IMR-90 (cell line): ENCODE data around the gene CLEC3B.

ENCODE experiments used
- BHLHE40 ChIP-seq: fragments of 150-350 bp; IDR thresholded peaks from 2 replicates; pipeline ENCODE4 v1.6.1; 2016; ENCODE audit warnings: mild to moderate bottlenecking, low read depth, low read length
- CEBPB ChIP-seq: IDR thresholded peaks from 2 replicates; pipeline ENCODE4 v1.6.1; 2012; ENCODE audit warnings: low read depth, low read length, improper control_type of control experiment
- CHD1 ChIP-seq: IDR thresholded peaks from 2 replicates; pipeline ENCODE4 v1.6.1; 2012; ENCODE audit warnings: low read depth, low read length, improper control_type of control experiment
- CTCF ChIP-seq: conservative IDR thresholded peaks from 2 replicates; pipeline ENCODE4 v1.5.1; 2012; ENCODE audit warnings: mild to moderate bottlenecking, low read depth, low read length, improper control_type of control experiment
- MAZ ChIP-seq: IDR thresholded peaks from 2 replicates; pipeline ENCODE4 v1.6.1; 2012; ENCODE audit warnings: low read depth, mild to moderate bottlenecking, low read length, improper control_type of control experiment, moderate library complexity, borderline replicate concordance
- MXI1 ChIP-seq: IDR thresholded peaks from 2 replicates; pipeline ENCODE4 v1.6.1; 2012; ENCODE audit warnings: low read depth, mild to moderate bottlenecking, low read length, moderate library complexity, borderline replicate concordance
- POLR2A ChIP-seq: IDR thresholded peaks from 2 replicates; pipeline ENCODE4 v1.6.1; 2012; ENCODE audit warnings: mild to moderate bottlenecking, low read depth, low read length
- RAD21 ChIP-seq: IDR thresholded peaks from 2 replicates; pipeline ENCODE4 v1.6.1; 2012; ENCODE audit warnings: low read length, improper control_type of control experiment
- RCOR1 ChIP-seq: IDR thresholded peaks from 2 replicates; pipeline ENCODE4 v1.6.1; 2012; ENCODE audit warnings: mild to moderate bottlenecking, low read length, improper control_type of control experiment; ENCODE audit not compliant: insufficient replicate concordance
- RFX5 ChIP-seq: IDR thresholded peaks from 2 replicates; pipeline ENCODE4 v1.8.0; 2012; ENCODE audit warnings: low read depth, mild to moderate bottlenecking, low read length, moderate library complexity
- SMC3 ChIP-seq: fragments of 150-350 bp; IDR thresholded peaks from 2 replicates; pipeline ENCODE4 v1.6.1; 2016; ENCODE audit warnings: low read depth, mild to moderate bottlenecking, antibody characterized with exemption, low read length, moderate library complexity
- USF2 ChIP-seq: fragments of 150-350 bp; IDR thresholded peaks from 2 replicates; pipeline ENCODE4 v1.6.1; 2017; ENCODE audit warnings: mild to moderate bottlenecking, antibody characterized with exemption, low read length, low read depth

GRCh38 chr3:45020534-45020933, 5.6 kb upstream of the CLEC3B start:
- TF ChIP-seq MXI1, result no peak
- TF ChIP-seq CTCF, result no peak
- no peak for TF ChIP-seq CHD1
- no peak for TF ChIP-seq USF2
- TF ChIP-seq POLR2A, result no peak
- no peak for TF ChIP-seq BHLHE40
- TF ChIP-seq RAD21, result no peak
- no peak for TF ChIP-seq CEBPB
- TF ChIP-seq RFX5, result no peak
- no peak for TF ChIP-seq MAZ
- no peak for TF ChIP-seq RCOR1
- no peak for TF ChIP-seq SMC3
